Dermis microvascular lymphatic vessel endothelial cell (primary cell): ENCODE data around the gene UNC13D. TPM values are rescaled to one million over a fixed set of nuclear protein-coding genes. Genes with fewer than 3 reads are reported as not detected.
"Not testable (repeated sequence)": the region's sequence is repeated elsewhere in the genome, so short reads cannot be mapped to it uniquely, and the experiment has no call there.

Experiments
- DNase-seq, 2 donors: peaks; one replicate each; pipeline versions ENCODE4 v3.0.0 to v3.0.0-alpha.2; 2010; ENCODE audit warnings: low read depth in 2 of 2
- total RNA-seq: library from RNA; depleted of rRNA; stranded (reverse); fragments of >200 nt; gene quantifications from 2 replicates; pipeline ENCODE4 v1.2.1, GENCODE V29; 2014

The UNC13D gene
- total RNA-seq, 1 donor from 2014 or later: 2.8 TPM

- no peak for DNase-seq
Measured at GRCh38 chr17:75822119-75822799, 21.9 kb downstream of the UNC13D start.

- no peak for DNase-seq
Measured at GRCh38 chr17:75821552-75821951, 22.7 kb downstream of the UNC13D start.

GRCh38 chr17:75820094-75821080, 23.8 kb downstream of the UNC13D start:
- DNase-seq: no peak

- DNase-seq: no peak
Measured at GRCh38 chr17:75819678-75820077, 24.5 kb downstream of the UNC13D start.

GRCh38 chr17:75819116-75819515, 25.1 kb downstream of the UNC13D start:
- DNase-seq: no peak

- no peak for DNase-seq
Measured at GRCh38 chr17:75818326-75818885, 25.8 kb downstream of the UNC13D start.

- no peak for DNase-seq
Measured at GRCh38 chr17:75817571-75817970, 26.6 kb downstream of the UNC13D start.

GRCh38 chr17:75816693-75817092, 27.5 kb downstream of the UNC13D start:
- no peak for DNase-seq

GRCh38 chr17:75815399-75815798, 28.8 kb downstream of the UNC13D start:
- DNase-seq: no peak

GRCh38 chr17:75814900-75815373, 29.3 kb downstream of the UNC13D start:
- peak in 1 of 2 donors; percentile 75 for DNase-seq

- DNase-seq: no peak
Measured at GRCh38 chr17:75814021-75814395, 30.2 kb downstream of the UNC13D start.

- no peak for DNase-seq
Measured at GRCh38 chr17:75813081-75814020, 30.9 kb downstream of the UNC13D start.

GRCh38 chr17:75812096-75813013, 31.8 kb downstream of the UNC13D start:
- DNase-seq: no peak

- no peak for DNase-seq
Measured at GRCh38 chr17:75811174-75811573, 33.0 kb downstream of the UNC13D start.

GRCh38 chr17:75810756-75811155, 33.4 kb downstream of the UNC13D start:
- not testable (repeated sequence) for DNase-seq

- no peak for DNase-seq
Measured at GRCh38 chr17:75810216-75810615, 34.0 kb downstream of the UNC13D start.

- DNase-seq: no peak
Measured at GRCh38 chr17:75809631-75810111, 34.5 kb downstream of the UNC13D start.

- DNase-seq: peak in 1 of 2 donors; percentile 72
Measured at GRCh38 chr17:75808905-75809621, 35.1 kb downstream of the UNC13D start.

- no peak for DNase-seq
Measured at GRCh38 chr17:75808549-75808904, 35.7 kb downstream of the UNC13D start.
